OCI-LY3 (cell line): Measurements from ENCODE around the gene BHLHE23.

Experiments used
- H2AFZ ChIP-seq: fragments of 200-600, 300-600 bp; shearing (Covaris generic); 2 replicates; pipeline ENCODE4 v1.6.0; 2014; ENCODE audit warnings: antibody characterized with exemption, low read depth, low read length
- H3K27ac ChIP-seq: fragments of 200-600, 300-600 bp; sonication (generic); 2 replicates; pipeline ENCODE4 v1.5.1; 2014; ENCODE audit warnings: mild to moderate bottlenecking, low read length, moderate library complexity, mixed read lengths
- H3K27me3 ChIP-seq: fragments of 200-600, 300-600 bp; sonication (generic); 2 replicates; pipeline ENCODE4 v1.6.1; 2014; ENCODE audit warnings: low read depth, low read length, mixed read lengths
- H3K36me3 ChIP-seq: fragments of 200-600, 300-600 bp; sonication (generic); replicated peaks from 2 replicates; pipeline ENCODE3; 2014; ENCODE audit warnings: low read depth, low read length, mixed read lengths
- H3K4me1 ChIP-seq: fragments of 300-600, 200-600 bp; sonication (generic); 2 replicates; pipeline ENCODE4 v1.6.1; 2014; ENCODE audit warnings: low read length, mixed read lengths
- H3K4me2 ChIP-seq: fragments of 200-600, 300-600 bp; sonication (generic); 2 replicates; pipeline ENCODE4 v1.6.1; 2014; ENCODE audit warnings: low read length, mixed read lengths
- H3K4me3 ChIP-seq: fragments of 300-600, 200-600 bp; sonication (generic); 2 replicates; pipeline ENCODE4 v1.5.1; 2014; ENCODE audit warnings: antibody characterized with exemption, mild to moderate bottlenecking, low read length, moderate library complexity
- H3K79me2 ChIP-seq: fragments of 300-600, 200-600 bp; shearing (Covaris generic); 2 replicates; pipeline ENCODE4 v1.6.1; 2014; ENCODE audit warnings: mild to moderate bottlenecking, low read length, mixed read lengths
- H3K9ac ChIP-seq: fragments of 300-600, 200-600 bp; shearing (Covaris generic); 2 replicates; pipeline ENCODE4 v1.6.0; 2014; ENCODE audit warnings: mild to moderate bottlenecking, low read length, moderate library complexity
- H3K9me3 ChIP-seq: fragments of 200-600, 300-600 bp; shearing (Covaris generic); 2 replicates; pipeline ENCODE4 v1.6.1; 2014; ENCODE audit warnings: low read length, mixed read lengths; ENCODE audit not compliant: insufficient read depth
- H4K20me1 ChIP-seq: fragments of 200-600, 300-600 bp; sonication (generic); 2 replicates; pipeline ENCODE4 v1.6.1; 2016; ENCODE audit warnings: low read length, mixed read lengths; ENCODE audit not compliant: insufficient read depth
- CTCF ChIP-seq: fragments of 200-600, 300-600 bp; sonication (generic); IDR thresholded peaks from 2 replicates; pipeline ENCODE4 v1.5.1; 2014; ENCODE audit warnings: antibody characterized with exemption, low read length, low read depth
- EZH2phosphoT487 ChIP-seq: fragments of 200-600 bp; shearing (Covaris generic); IDR thresholded peaks from 2 replicates; pipeline ENCODE4 v1.6.1; 2018; ENCODE audit warnings: antibody characterized with exemption, mixed run types, low read depth

Gene BHLHE23

GRCh38 chr20:62969939-62970306, 36.8 kb downstream of the BHLHE23 start:
- Histone ChIP-seq H4K20me1 (peaks cover 3% of the 10 kb centered on the region; the same call in 1 of the 2 replicates), H3K9me3 (no peaks in the 10 kb centered on the region), H3K4me3 (no peak overlapping the region), H3K9ac (no peak overlapping the region), H3K36me3 (peaks cover 8% of the 10 kb centered on the region), H3K4me2 (no peak overlapping the region), H3K4me1 (peaks cover 10% of the 10 kb centered on the region), H2AFZ (no peak overlapping the region), H3K27ac (no peak overlapping the region), H3K79me2 (no peaks in the 10 kb centered on the region), H3K27me3 (0 out of 2 replicates have a peak, but pooled peaks cover 1% of the 10 kb centered on the region)
- TF ChIP-seq EZH2phosphoT487 (no peak), CTCF (no peak)

GRCh38 chr20:62969179-62969760, 37.5 kb downstream of the BHLHE23 start:
- Histone ChIP-seq H3K79me2 (no peaks in the 10 kb centered on the region), H3K27me3 (no peaks in the 10 kb centered on the region), H3K9ac (no peak overlapping the region), H3K36me3 (peaks cover 14% of the 10 kb centered on the region), H3K4me1 (peaks cover 10% of the 10 kb centered on the region), H3K27ac (no peak overlapping the region), H4K20me1 (peaks cover 3% of the 10 kb centered on the region; the same call in 1 of the 2 replicates), H2AFZ (no peak overlapping the region), H3K4me3 (no peak overlapping the region), H3K4me2 (no peak overlapping the region), H3K9me3 (no peaks in the 10 kb centered on the region)
- no peak for TF ChIP-seq EZH2phosphoT487
- no peak for TF ChIP-seq CTCF

- H3K9me3 ChIP-seq = no peaks in the 10 kb centered on the region
- H4K20me1 ChIP-seq = peaks cover 3% of the 10 kb centered on the region; the same call in 1 of the 2 replicates
- H3K27ac ChIP-seq = no peak overlapping the region
- no peak overlapping the region for H3K4me3 ChIP-seq
- TF ChIP-seq CTCF = no peak
- no peak for TF ChIP-seq EZH2phosphoT487
- no peak overlapping the region for H3K9ac ChIP-seq
- H2AFZ ChIP-seq = no peak overlapping the region
- no peaks in the 10 kb centered on the region for H3K27me3 ChIP-seq
- H3K4me1 ChIP-seq = peaks cover 10% of the 10 kb centered on the region
- H3K79me2 ChIP-seq = no peaks in the 10 kb centered on the region
- no peak overlapping the region for H3K4me2 ChIP-seq
- H3K36me3 ChIP-seq = peaks cover 19% of the 10 kb centered on the region
These were observed 38.2 kb downstream of the BHLHE23 start for GRCh38 chr20:62968378-62969178.

GRCh38 chr20:62967628-62968351, 39.0 kb downstream of the BHLHE23 start:
- Histone ChIP-seq H3K4me1 (peaks cover 8% of the 10 kb centered on the region), H3K4me2 (no peak overlapping the region), H3K36me3 (peaks cover 26% of the 10 kb centered on the region), H3K79me2 (no peaks in the 10 kb centered on the region), H4K20me1 (peaks cover 3% of the 10 kb centered on the region; the same call in 1 of the 2 replicates), H3K9ac (no peak overlapping the region), H3K27me3 (no peaks in the 10 kb centered on the region), H2AFZ (no peak overlapping the region), H3K27ac (no peak overlapping the region), H3K4me3 (no peak overlapping the region), H3K9me3 (no peaks in the 10 kb centered on the region)
- TF ChIP-seq CTCF (no peak), EZH2phosphoT487 (no peak)
